HepG2 (cell line): ENCODE data around the gene HYOU1. TPM values are rescaled to one million over a fixed set of nuclear protein-coding genes. Genes with fewer than 3 reads are reported as not detected.

ENCODE experiments used
- FOXC1 ChIP-seq: sonication (generic); formaldehyde crosslinking; IDR thresholded peaks from 2 replicates; pipeline ENCODE4 v1.8.0; 2022; ENCODE audit warnings: mild to moderate bottlenecking, missing genetic modification reagents, borderline replicate concordance
- GABPB1 ChIP-seq: IDR thresholded peaks from 2 replicates; pipeline ENCODE4 v1.6.1; 2016; ENCODE audit warnings: mild to moderate bottlenecking, missing genetic modification reagents, moderate library complexity, missing compliant biosample characterization
- GATA4 ChIP-seq: sonication (generic); IDR thresholded peaks from 2 replicates; pipeline ENCODE4 v1.6.1; 2016; ENCODE audit warnings: antibody characterized with exemption, low read depth, borderline replicate concordance
- NFIB ChIP-seq: sonication (generic); formaldehyde crosslinking; IDR thresholded peaks from 2 replicates; pipeline ENCODE4 v1.9.0; 2021; ENCODE audit warnings: missing genetic modification reagents, mild to moderate bottlenecking, borderline replicate concordance
- PRDM10 ChIP-seq: sonication (generic); formaldehyde crosslinking; IDR thresholded peaks from 2 replicates; pipeline ENCODE4 v1.4.0; 2020; ENCODE audit warnings: low read depth, missing genetic modification reagents
- SMYD3 ChIP-seq: sonication (generic); formaldehyde crosslinking; IDR thresholded peaks from 2 replicates; pipeline ENCODE4 v1.8.1; 2023; ENCODE audit warnings: mild to moderate bottlenecking, missing genetic modification reagents
- SYNCRIP ChIP-seq: fragments of 200-400 bp; formaldehyde crosslinking; IDR thresholded peaks from 2 replicates; pipeline ENCODE4 v1.6.1; 2018; ENCODE audit warnings: mild to moderate bottlenecking, low read depth, low read length; ENCODE audit not compliant: insufficient read depth
- ZBTB4 ChIP-seq: sonication (generic); formaldehyde crosslinking; IDR thresholded peaks from 2 replicates; pipeline ENCODE4 v1.4.0; 2020; ENCODE audit warnings: missing genetic modification reagents, mild to moderate bottlenecking, borderline replicate concordance
- ZBTB7B ChIP-seq: sonication (generic); formaldehyde crosslinking; IDR thresholded peaks from 2 replicates; pipeline ENCODE4 v1.4.0; 2020; ENCODE audit warnings: missing genetic modification reagents
- ZNF367 ChIP-seq: sonication (generic); formaldehyde crosslinking; IDR thresholded peaks from 2 replicates; pipeline ENCODE4 v1.4.0; 2020; ENCODE audit warnings: missing genetic modification reagents, borderline replicate concordance
- ZNF383 ChIP-seq: sonication (generic); formaldehyde crosslinking; IDR thresholded peaks from 2 replicates; pipeline ENCODE4 v1.4.0; 2020; ENCODE audit warnings: missing genetic modification reagents, mild to moderate bottlenecking, borderline replicate concordance
- ZNF513 ChIP-seq: sonication (generic); formaldehyde crosslinking; conservative IDR thresholded peaks from 2 replicates; pipeline ENCODE4 v1.5.0; 2020; ENCODE audit warnings: missing genetic modification reagents
- ZNF629 ChIP-seq: sonication (generic); formaldehyde crosslinking; conservative IDR thresholded peaks from 2 replicates; pipeline ENCODE4 v1.5.0; 2020; ENCODE audit warnings: missing genetic modification reagents
- ZNF678 ChIP-seq: sonication (generic); formaldehyde crosslinking; IDR thresholded peaks from 2 replicates; pipeline ENCODE4 v1.4.0; 2020; ENCODE audit warnings: mild to moderate bottlenecking, missing genetic modification reagents
- polyA plus RNA-seq, 8 experiments: library from polyadenylated mRNA; depleted of rRNA in 3 of 8; stranded (reverse) in 7 of 8; unstranded in 1 of 8; fragments of >200 nt; fragmentation: Illumina TruSeq in 4 of 8; extraction: Trizol in 4 of 8; gene quantifications; 2 replicates each; pipeline versions ENCODE4 v1.2.1 to v1.2.3, GENCODE V29; 2011 to 2016; ENCODE audit warnings: low read depth in 4 of 8, missing spikeins in 1 of 8, mixed read lengths in 1 of 8; ENCODE audit not compliant: insufficient read depth in 1 of 8
- total RNA-seq, 5 experiments: library from RNA; depleted of rRNA; stranded (reverse); fragments of >200 nt; fragmentation: Illumina TruSeq; extraction: Trizol; gene quantifications; 2 replicates each; pipeline ENCODE4 v1.2.3, GENCODE V29; 2016; ENCODE audit warnings: low read depth in 1 of 5
- TF ChIP-seq, protein P1 (sequence below): sonication (generic); formaldehyde crosslinking; IDR thresholded peaks from 2 replicates; pipeline ENCODE4 v1.4.0; 2020; ENCODE audit warnings: missing genetic modification reagents

HYOU1 gene
- total and polyA plus RNA-seq, 2 of the 13 experiments (the other 11 are each of a cell fraction or from before 2014, with no cell fraction given): 127 to 155 TPM

- TF ChIP-seq, protein P1, sequence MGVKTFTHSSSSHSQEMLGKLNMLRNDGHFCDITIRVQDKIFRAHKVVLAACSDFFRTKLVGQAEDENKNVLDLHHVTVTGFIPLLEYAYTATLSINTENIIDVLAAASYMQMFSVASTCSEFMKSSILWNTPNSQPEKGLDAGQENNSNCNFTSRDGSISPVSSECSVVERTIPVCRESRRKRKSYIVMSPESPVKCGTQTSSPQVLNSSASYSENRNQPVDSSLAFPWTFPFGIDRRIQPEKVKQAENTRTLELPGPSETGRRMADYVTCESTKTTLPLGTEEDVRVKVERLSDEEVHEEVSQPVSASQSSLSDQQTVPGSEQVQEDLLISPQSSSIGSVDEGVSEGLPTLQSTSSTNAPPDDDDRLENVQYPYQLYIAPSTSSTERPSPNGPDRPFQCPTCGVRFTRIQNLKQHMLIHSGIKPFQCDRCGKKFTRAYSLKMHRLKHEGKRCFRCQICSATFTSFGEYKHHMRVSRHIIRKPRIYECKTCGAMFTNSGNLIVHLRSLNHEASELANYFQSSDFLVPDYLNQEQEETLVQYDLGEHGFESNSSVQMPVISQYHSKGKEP (CRISPR knock-in tag): no peak
- no peak for TF ChIP-seq FOXC1 (CRISPR knock-in tag)
- TF ChIP-seq ZNF383 (CRISPR knock-in tag): no peak
- TF ChIP-seq SYNCRIP: no peak
- 0 out of 2 replicates have a peak, but pooled peaks have one; percentile 10 for TF ChIP-seq ZNF678 (CRISPR knock-in tag)
- no peak for TF ChIP-seq GATA4
- no peak for TF ChIP-seq ZNF513
- 0 out of 2 replicates have a peak, but pooled peaks have one; percentile 29 for TF ChIP-seq ZNF629
- TF ChIP-seq PRDM10 (CRISPR knock-in tag): no peak
- 0 out of 2 replicates have a peak, but pooled peaks have one; percentile 25 for TF ChIP-seq ZBTB7B (CRISPR knock-in tag)
- TF ChIP-seq NFIB: no peak
- no peak for TF ChIP-seq ZNF367 (CRISPR knock-in tag)
- TF ChIP-seq SMYD3: no peak
- no peak for TF ChIP-seq ZBTB4 (CRISPR knock-in tag)
- TF ChIP-seq GABPB1: peak; percentile 9; the same call in 1 of the 2 replicates
Measured at GRCh38 chr11:119093942-119094815, 37.2 kb upstream of the HYOU1 start (continued).
